Measurements from ENCODE around the gene EFCAB5.

- no peak for TF ChIP-seq CTCF (IDR thresholded peaks at IDR 0.05; ENCODE audit: control extremely low read depth in 1 of 3, insufficient read depth in 1 of 3, low read depth in 1 of 3, low read length in 3 of 3)
- TF ChIP-seq E2F6 (IDR thresholded peaks at IDR 0.05), result no peak
- TF ChIP-seq POLR2AphosphoS5 (IDR thresholded peaks at IDR 0.05; ENCODE audit: low read depth, low read length), result no peak
- TF ChIP-seq POLR2A (IDR thresholded peaks at IDR 0.05; ENCODE audit: control extremely low read depth in 1 of 2, low read depth in 2 of 2, low read length in 2 of 2), result no peak
- no peak for TF ChIP-seq YY1 (IDR thresholded peaks at IDR 0.05; ENCODE audit: low read depth, low read length)
- TF ChIP-seq CHD2 (IDR thresholded peaks at IDR 0.05; ENCODE audit: low read length), result no peak
- no peak for TF ChIP-seq RNF2 (IDR thresholded peaks at IDR 0.05; ENCODE audit: borderline replicate concordance, low read depth, low read length, missing control alignments, poor library complexity, severe bottlenecking)
- TF ChIP-seq PHF8 (conservative IDR thresholded peaks at IDR 0.05; ENCODE audit: low read depth, low read length), result no peak
- no peak for TF ChIP-seq EZH2 (IDR thresholded peaks at IDR 0.05; ENCODE audit: low read depth, low read length, severe bottlenecking)
- no peak for TF ChIP-seq SIN3A (conservative IDR thresholded peaks at IDR 0.05 in 1 of 2, IDR thresholded peaks at IDR 0.05 in 1 of 2; ENCODE audit: low read depth in 1 of 2, low read length in 2 of 2)
- no peak for TF ChIP-seq EP300 (IDR thresholded peaks at IDR 0.05; ENCODE audit: borderline replicate concordance in 1 of 2, low read depth in 2 of 2, low read length in 2 of 2)
- TF ChIP-seq TAF1 (IDR thresholded peaks at IDR 0.05; ENCODE audit: low read depth, low read length), result no peak
- TF ChIP-seq CHD1 (IDR thresholded peaks at IDR 0.05; ENCODE audit: low read depth, low read length), result no peak
- TF ChIP-seq NRF1 (IDR thresholded peaks at IDR 0.05; ENCODE audit: low read depth, low read length), result no peak
Measured at GRCh38 chr17:30074730-30075129, 133.3 kb downstream of the EFCAB5 start.
